ENCODE results near the gene MTA1.

DNA sequence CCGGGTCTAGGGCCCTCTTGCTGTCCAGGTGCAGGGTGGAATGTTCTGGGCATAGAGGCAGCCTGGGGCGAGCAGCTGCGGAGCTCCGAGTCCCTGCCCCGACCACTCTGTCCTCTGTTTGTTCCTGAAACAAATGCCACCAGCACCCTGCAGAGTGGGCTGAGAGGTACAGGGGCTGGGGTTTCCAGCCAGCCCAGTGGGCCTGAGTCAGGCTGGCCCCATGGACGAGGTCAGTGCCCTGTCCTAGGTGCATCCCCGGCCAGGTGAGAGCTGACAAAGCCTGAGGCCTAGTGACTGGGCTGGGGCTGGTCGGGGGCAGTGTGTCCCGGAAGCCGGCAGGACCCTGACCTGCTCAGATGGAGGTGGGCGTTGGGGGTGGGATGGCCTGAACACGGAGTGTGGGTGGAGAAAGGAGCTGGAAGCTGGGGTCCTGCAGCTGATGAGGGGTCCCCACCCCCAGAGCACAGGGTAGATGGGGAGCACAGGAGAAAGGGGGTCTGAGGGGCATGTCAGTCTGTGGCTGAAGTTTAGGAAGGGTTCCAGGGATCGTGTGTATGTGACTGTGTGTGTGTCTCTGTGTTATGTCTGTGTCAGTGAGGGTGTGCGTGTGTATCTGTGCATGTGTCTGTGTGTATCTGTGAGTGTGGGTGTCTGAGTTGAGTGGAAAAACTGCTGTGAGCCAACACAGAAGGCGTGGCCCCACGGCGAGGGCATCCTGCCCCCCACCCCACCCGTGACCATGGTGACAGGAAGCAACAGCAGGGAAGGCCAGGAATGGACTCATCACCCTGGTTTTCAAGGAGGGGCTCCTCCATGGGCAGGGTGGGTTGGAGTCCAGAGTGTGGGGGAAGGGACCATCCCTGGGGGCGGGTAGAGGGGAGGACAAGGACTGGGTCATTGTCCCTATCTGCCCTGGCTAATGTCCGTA lies 64.7 kb downstream of the MTA1 start:
- TF ChIP-seq POLR2A (IDR thresholded peaks at IDR 0.05; ENCODE audit: low read depth, low read length): no peak
- no peak for TF ChIP-seq TAF1 (IDR thresholded peaks at IDR 0.05; ENCODE audit: low read depth, low read length)
- no peak for TF ChIP-seq PAX5 (IDR thresholded peaks at IDR 0.05; ENCODE audit: insufficient read depth, low read length, severe bottlenecking)
- TF ChIP-seq POLR2AphosphoS5 (IDR thresholded peaks at IDR 0.05; ENCODE audit: low read depth, low read length): no peak

All from GM12891 (cell line).